ENCODE results near the gene MFAP4.

GRCh38 chr17:19408346-19408710 is 21.3 kb upstream of the MFAP4 start:
- TF ChIP-seq, protein P1, sequence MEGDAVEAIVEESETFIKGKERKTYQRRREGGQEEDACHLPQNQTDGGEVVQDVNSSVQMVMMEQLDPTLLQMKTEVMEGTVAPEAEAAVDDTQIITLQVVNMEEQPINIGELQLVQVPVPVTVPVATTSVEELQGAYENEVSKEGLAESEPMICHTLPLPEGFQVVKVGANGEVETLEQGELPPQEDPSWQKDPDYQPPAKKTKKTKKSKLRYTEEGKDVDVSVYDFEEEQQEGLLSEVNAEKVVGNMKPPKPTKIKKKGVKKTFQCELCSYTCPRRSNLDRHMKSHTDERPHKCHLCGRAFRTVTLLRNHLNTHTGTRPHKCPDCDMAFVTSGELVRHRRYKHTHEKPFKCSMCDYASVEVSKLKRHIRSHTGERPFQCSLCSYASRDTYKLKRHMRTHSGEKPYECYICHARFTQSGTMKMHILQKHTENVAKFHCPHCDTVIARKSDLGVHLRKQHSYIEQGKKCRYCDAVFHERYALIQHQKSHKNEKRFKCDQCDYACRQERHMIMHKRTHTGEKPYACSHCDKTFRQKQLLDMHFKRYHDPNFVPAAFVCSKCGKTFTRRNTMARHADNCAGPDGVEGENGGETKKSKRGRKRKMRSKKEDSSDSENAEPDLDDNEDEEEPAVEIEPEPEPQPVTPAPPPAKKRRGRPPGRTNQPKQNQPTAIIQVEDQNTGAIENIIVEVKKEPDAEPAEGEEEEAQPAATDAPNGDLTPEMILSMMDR (IDR thresholded peaks at IDR 0.05; ENCODE audit: insufficient read depth, low read depth, low read length), result no peak
- TF ChIP-seq EZH2 (IDR thresholded peaks at IDR 0.05; ENCODE audit: insufficient read depth, low read length), result no peak

Data from astrocyte (in vitro differentiated cells and primary cell).